Upper lobe of right lung (tissue), 1 donor: ENCODE data around the gene JARID2. TPM values are rescaled to one million over a fixed set of nuclear protein-coding genes. Genes with fewer than 3 reads are reported as not detected.

Experiments
- ATAC-seq: fragments of 200-7000 bp; cut with Tn5 transposase; one replicate; pipeline ENCODE4 v1.9.1; 2020; ENCODE audit warnings: mild to moderate bottlenecking, moderate library complexity
- DNase-seq: peaks from one replicate; pipeline ENCODE4 v3.0.0-alpha.2; 2020
- H3K27ac ChIP-seq: fragments of 200-600 bp; one replicate; pipeline ENCODE4 v1.8.0; 2022
- H3K27me3 ChIP-seq: fragments of 200-600 bp; one replicate; pipeline ENCODE4 v1.8.0; 2022; ENCODE audit warnings: mild to moderate bottlenecking
- H3K36me3 ChIP-seq: fragments of 200-600 bp; one replicate; pipeline ENCODE4 v1.8.0; 2022
- H3K4me1 ChIP-seq: fragments of 200-600 bp; one replicate; pipeline ENCODE4 v1.8.0; 2022
- H3K4me3 ChIP-seq: fragments of 200-600 bp; one replicate; pipeline ENCODE4 v1.8.0; 2022; ENCODE audit warnings: mild to moderate bottlenecking
- H3K9me3 ChIP-seq: fragments of 200-600 bp; one replicate; pipeline ENCODE4 v1.8.0; 2022
- intact Hi-C: fragments of 100-400 bp; cut with DNase I; formaldehyde crosslinking; loops from one replicate; pipeline ENCODE4 v1.11.0; 2022
- total RNA-seq: library from RNA; stranded (reverse); fragmentation: NEBNext Ultra II Directional; extraction: Animal tissue kit (Norgen Biotek cat#: 25700); gene quantifications from one replicate; pipeline ENCODE4 v1.2.1, GENCODE V29; 2021
- TF ChIP-seq, protein P1 (sequence below): fragments of 200-600 bp; IDR thresholded peaks from one replicate; pipeline ENCODE4 v1.8.0; 2022; ENCODE audit warnings: antibody characterized with exemption
- donor health status: DM: no; HTN: yes; CAD: no; lungs with severe emphysema.

Gene JARID2
- total RNA-seq, 1 donor from 2014 or later: 15.1 TPM

DNA sequence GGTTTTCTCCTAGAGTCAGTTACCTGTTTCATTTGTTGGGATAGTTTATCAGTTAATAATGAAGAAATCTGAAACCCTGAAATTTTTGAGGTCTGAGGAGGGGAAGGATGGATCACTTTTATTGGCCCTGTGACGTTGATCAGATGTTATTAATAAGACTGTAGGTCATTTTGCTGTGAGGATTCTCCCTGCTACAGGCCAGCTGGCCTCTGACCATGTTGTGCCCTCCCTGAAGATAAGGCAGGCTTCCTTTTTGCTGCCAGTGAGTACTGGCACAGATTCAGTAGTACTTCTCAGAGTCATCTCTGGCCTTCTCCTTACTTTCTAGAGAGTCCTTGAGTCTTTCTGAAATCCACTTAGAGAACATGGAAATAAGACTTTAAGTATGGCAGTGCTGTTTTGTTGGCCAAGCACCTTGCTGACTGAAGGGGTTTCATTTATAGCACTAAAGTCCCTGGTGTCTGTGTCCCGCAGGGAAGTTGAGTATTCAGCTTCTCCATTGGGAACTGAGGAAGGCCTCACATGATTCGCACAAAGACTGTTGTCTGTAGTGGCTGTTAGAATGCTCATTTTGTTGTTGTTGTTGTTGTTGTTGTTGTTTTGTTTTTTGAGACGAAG is 214.3 kb downstream of the JARID2 start:
- H3K9me3 ChIP-seq: no peaks in the 10 kb centered on the region
- peak; percentile 45 for ATAC-seq
- H3K4me3 ChIP-seq: no peak overlapping the region
- H3K36me3 ChIP-seq: no peaks in the 10 kb centered on the region
- no peaks in the 10 kb centered on the region for H3K27me3 ChIP-seq
- H3K4me1 ChIP-seq: peaks cover 35% of the 10 kb centered on the region
- no peak overlapping the region for H3K27ac ChIP-seq
- TF ChIP-seq, protein P1, sequence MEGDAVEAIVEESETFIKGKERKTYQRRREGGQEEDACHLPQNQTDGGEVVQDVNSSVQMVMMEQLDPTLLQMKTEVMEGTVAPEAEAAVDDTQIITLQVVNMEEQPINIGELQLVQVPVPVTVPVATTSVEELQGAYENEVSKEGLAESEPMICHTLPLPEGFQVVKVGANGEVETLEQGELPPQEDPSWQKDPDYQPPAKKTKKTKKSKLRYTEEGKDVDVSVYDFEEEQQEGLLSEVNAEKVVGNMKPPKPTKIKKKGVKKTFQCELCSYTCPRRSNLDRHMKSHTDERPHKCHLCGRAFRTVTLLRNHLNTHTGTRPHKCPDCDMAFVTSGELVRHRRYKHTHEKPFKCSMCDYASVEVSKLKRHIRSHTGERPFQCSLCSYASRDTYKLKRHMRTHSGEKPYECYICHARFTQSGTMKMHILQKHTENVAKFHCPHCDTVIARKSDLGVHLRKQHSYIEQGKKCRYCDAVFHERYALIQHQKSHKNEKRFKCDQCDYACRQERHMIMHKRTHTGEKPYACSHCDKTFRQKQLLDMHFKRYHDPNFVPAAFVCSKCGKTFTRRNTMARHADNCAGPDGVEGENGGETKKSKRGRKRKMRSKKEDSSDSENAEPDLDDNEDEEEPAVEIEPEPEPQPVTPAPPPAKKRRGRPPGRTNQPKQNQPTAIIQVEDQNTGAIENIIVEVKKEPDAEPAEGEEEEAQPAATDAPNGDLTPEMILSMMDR: no peak
- DNase-seq: no peak
- intact Hi-C loops: no loop called here

GRCh38 chr6:15461127-15461944 is 215.5 kb downstream of the JARID2 start:
- Histone ChIP-seq H3K9me3 (no peaks in the 10 kb centered on the region), H3K36me3 (no peaks in the 10 kb centered on the region), H3K4me1 (peaks cover 35% of the 10 kb centered on the region), H3K4me3 (no peak overlapping the region), H3K27me3 (no peaks in the 10 kb centered on the region), H3K27ac (no peak overlapping the region)
- ATAC-seq (no peak), DNase-seq (no peak)
- intact Hi-C loops: no loop called here
- TF ChIP-seq, protein P1: no peak

DNA sequence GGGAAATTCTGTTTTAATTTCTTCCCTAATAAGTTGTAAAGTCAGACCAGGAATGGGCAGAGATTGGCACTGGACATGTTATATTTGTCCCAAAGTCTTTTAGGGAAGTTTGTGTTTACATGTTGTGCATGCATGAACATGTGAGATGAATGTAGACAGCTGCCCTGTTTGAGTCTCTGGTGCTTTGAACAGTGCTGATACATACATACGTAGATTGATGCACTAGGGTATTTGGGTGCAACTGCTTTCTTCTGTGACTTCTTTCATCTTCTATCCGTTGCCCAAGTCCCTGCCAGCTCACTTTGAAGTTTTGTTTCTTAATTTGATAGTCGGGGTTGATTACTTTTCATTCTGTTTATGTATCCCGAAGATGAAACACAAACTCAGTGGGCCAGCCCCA is 216.4 kb downstream of the JARID2 start:
- Histone ChIP-seq H3K4me3 (no peak overlapping the region), H3K27me3 (no peaks in the 10 kb centered on the region), H3K27ac (no peak overlapping the region), H3K4me1 (peaks cover 35% of the 10 kb centered on the region), H3K9me3 (no peaks in the 10 kb centered on the region), H3K36me3 (no peaks in the 10 kb centered on the region)
- ATAC-seq (no peak), DNase-seq (no peak)
- TF ChIP-seq, protein P1: no peak
- intact Hi-C loops: no loop called here

DNA sequence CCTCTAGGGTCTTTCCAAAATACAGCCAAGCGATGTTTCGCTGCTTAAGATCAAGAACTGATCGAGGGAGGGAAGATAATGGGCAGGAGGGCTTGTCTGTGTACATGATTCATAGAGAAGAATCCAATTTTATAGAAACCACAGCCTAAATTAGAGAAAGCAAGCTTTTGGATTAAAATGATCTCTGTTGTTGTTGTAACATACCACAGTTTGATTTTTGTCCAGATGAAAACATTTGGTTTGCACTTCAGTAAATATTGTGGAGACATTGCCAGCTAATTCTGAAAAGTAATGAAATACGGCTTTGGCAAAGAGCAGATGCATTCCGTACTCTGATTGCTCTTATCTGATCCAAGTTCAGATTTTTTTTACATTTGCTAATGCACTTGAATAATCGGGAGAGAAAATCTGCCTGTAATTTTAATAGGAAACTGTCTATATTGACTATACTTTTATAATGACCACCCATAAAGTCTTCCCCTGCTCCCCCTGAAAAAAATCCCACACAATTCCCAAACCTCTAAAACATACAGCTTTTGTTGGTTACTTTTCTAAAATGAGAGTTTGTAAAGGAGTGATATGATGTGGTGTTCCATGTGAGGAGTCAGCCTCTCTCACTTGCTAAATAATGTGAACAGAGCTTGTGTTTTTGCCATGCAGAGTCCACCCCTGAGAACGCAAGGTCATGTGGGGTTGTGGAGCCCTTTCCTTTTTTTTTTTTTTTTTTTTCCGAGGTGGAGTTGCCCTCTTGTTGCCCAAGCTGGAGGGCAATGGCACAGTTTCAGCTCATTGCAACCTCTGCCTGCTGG is 217.1 kb downstream of the JARID2 start:
- no peaks in the 10 kb centered on the region for H3K36me3 ChIP-seq
- peaks cover 35% of the 10 kb centered on the region for H3K4me1 ChIP-seq
- intact Hi-C loops: no loop called here
- ATAC-seq (no peak), DNase-seq (no peak)
- no peaks in the 10 kb centered on the region for H3K27me3 ChIP-seq
- H3K4me3 ChIP-seq: no peak overlapping the region
- no peaks in the 10 kb centered on the region for H3K9me3 ChIP-seq
- no peak overlapping the region for H3K27ac ChIP-seq
- TF ChIP-seq, protein P1: no peak

DNA sequence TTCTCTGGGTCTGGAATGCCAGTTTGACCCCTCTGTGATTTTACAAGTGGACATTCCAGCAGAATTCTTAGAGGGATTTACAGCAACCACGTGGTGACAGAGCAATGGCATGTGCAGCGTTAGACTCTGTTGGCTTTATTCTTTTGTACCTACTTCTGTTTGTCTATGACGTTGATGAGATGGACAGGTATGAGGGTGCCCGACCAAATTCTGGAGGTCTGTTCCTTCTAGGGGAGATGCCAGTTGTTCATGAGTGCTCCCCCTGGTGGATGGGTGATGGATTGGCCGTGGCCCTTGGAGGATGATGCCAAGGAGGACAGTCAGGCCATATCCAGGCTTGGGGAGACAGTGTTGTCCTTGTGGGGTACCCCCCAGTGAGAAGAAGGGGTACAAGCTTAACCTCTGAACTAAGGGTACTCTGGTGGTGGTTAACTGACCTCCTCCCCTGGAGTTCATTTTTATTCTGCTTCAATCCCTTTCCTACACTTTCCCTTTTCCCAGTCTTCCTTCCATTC is 218.4 kb downstream of the JARID2 start:
- ATAC-seq (peak; percentile 79), DNase-seq (no peak)
- H3K4me1 ChIP-seq: peaks cover 35% of the 10 kb centered on the region
- intact Hi-C loops: no loop called here
- H3K4me3 ChIP-seq: no peak overlapping the region
- no peaks in the 10 kb centered on the region for H3K36me3 ChIP-seq
- H3K27ac ChIP-seq: no peak overlapping the region
- H3K9me3 ChIP-seq: no peaks in the 10 kb centered on the region
- no peaks in the 10 kb centered on the region for H3K27me3 ChIP-seq
- TF ChIP-seq, protein P1: peak; percentile 65
